Heart right ventricle (tissue), 16 donors: ENCODE results near the gene CPNE5. TPM values are rescaled to one million over a fixed set of nuclear protein-coding genes. Genes with fewer than 3 reads are reported as not detected.

ENCODE experiments used
- ATAC-seq, 8 donors: fragments of 200-7000 bp; cut with Tn5 transposase; one replicate each; pipeline ENCODE4 v1.9.1; 2020; ENCODE audit warnings: mild to moderate bottlenecking in 8 of 8, moderate library complexity in 8 of 8, moderate number of reproducible peaks in 1 of 8
- DNase-seq, 2 donors: peaks; one replicate each; pipeline ENCODE4 v3.0.0-alpha.2; 2020
- H3K27ac ChIP-seq, 10 donors: fragments of 200-600 bp; sonication (generic) in 2 of 10; one replicate each; pipeline versions ENCODE4 v1.5.0 to v1.8.0; 2020 to 2022; ENCODE audit warnings: mild to moderate bottlenecking in 3 of 10
- H3K27me3 ChIP-seq, 7 donors: fragments of 200-600 bp; one replicate each; pipeline ENCODE4 v1.8.0; 2021 to 2022; ENCODE audit warnings: mild to moderate bottlenecking in 2 of 7
- H3K36me3 ChIP-seq, 9 donors: fragments of 200-600 bp; sonication (generic) in 1 of 9; one replicate each; pipeline versions ENCODE4 v1.5.0 to v1.8.0; 2020 to 2022; ENCODE audit warnings: mild to moderate bottlenecking in 2 of 9
- H3K4me1 ChIP-seq, 9 donors: fragments of 200-600 bp; sonication (generic) in 1 of 9; one replicate each; pipeline versions ENCODE4 v1.5.0 to v1.8.0; 2020 to 2022; ENCODE audit warnings: mild to moderate bottlenecking in 4 of 9
- H3K4me3 ChIP-seq, 10 donors: fragments of 200-600 bp; sonication (generic) in 2 of 10; one replicate each; pipeline versions ENCODE4 v1.5.0 to v1.8.0; 2020 to 2022; ENCODE audit warnings: mild to moderate bottlenecking in 7 of 10, moderate library complexity in 2 of 10
- H3K9me3 ChIP-seq, 11 donors: fragments of 200-600 bp in 10 of 11; sonication (generic) in 2 of 11; one replicate each; pipeline versions ENCODE4 v1.5.0 to v1.8.0; 2013 to 2022; ENCODE audit warnings: mild to moderate bottlenecking in 2 of 11, control low read depth in 1 of 11, moderate library complexity in 1 of 11
- CTCF ChIP-seq, 9 donors: fragments of 200-600 bp; sonication (generic) in 2 of 9; IDR thresholded peaks; one replicate each; pipeline versions ENCODE4 v1.5.0 to v1.8.0; 2021 to 2022; ENCODE audit warnings: antibody characterized with exemption in 9 of 9, mild to moderate bottlenecking in 5 of 9, moderate library complexity in 1 of 9
- WGBS, 2 donors: extraction: QIAGEN DNeasy Blood & Tissue Kit; methylation state at CpG; one replicate each; pipeline ENCODE4 v1.1.7; 2013; ENCODE audit warnings: inconsistent platforms in 1 of 2; 5-methylcytosine and 5-hydroxymethylcytosine counted together
- intact Hi-C, 10 donors: fragments of 100-400 bp; cut with DNase I; formaldehyde crosslinking; loops; one replicate each; pipeline versions ENCODE4 v1.11.1 to v1.14.2; 2022
- polyA plus RNA-seq, 2 donors: library from polyadenylated mRNA; stranded (reverse); fragments of 200-250 nt; gene quantifications; one replicate each; pipeline ENCODE4 v1.2.3, GENCODE V29; 2013
- total RNA-seq, 10 donors: library from RNA; stranded (reverse); fragmentation: NEBNext Ultra II Directional in 3 of 10; extraction: Animal tissue kit (Norgen Biotek cat#: 25700) in 3 of 10; gene quantifications; one replicate each; pipeline versions ENCODE4 v1.2.1 to v1.2.4, GENCODE V29; 2021 to 2023
- donor health status: Arrhythmogenic right ventricular cardiomyopathy.
- donor health status: ischemic (EF 13 %, LVEDD 7.1; RV severe dilation, severe dysfunction).
- donor health status: healthy with polysubstance abuse.
- donor health status: DM: no; HTN: yes; CAD: no.
- donor health status: DM: no; HTN: no; CAD: no.
- donor health status: ischemic (EF 25% LVEDD 6.9; RV normal size, moderate dysfunction).
- donor health status: ischemic (EF 25% LVEDD 5.7; RV mildly dilated, moderate dysfunction).
- donor health status: healthy.
- donor health status: DM: yes; HTN: yes; CAD: no.
- donor health status: Ischemic cardiomyopathy.
- donor health status: ischemic (EF 35%, LVEDD 5.7; RV mildly dilated, moderate dysfunction).
- donor health status: nonischemic (EF 11% LVEDD 7.7; RV severe dilation, severe dysfunction).
- donor health status: DM: yes; HTN: yes; CAD: no.
- donor health status: PGD.
- donor health status: ischemic (EF 29% LVEDD 5.4; RV normal size, mild dysfunction).
- donor health status: nonischemic (EF 23%, LVEDD 6.1; RV moderate dilation, normal function).

The CPNE5 gene
- total and polyA plus RNA-seq, 12 donors, result 2.8 to 98.2 (median 24.4) TPM

- no peaks in the 10 kb centered on the region for H3K9me3 ChIP-seq
- no peak for TF ChIP-seq CTCF (IDR thresholded peaks at IDR 0.05)
- H3K4me1 ChIP-seq, result peaks cover 25 to 65% (median 60%) of the 10 kb centered on the region in 9 donors
- intact Hi-C loops, result no loop called here
- peak overlapping the region in 8 of 10 donors; percentile 60 to 91 (median 86) for H3K27ac ChIP-seq
- no peak for DNase-seq
- WGBS, 2 donors, result 84 to 86% methylated on average over 14 of the region's 14 CpGs
- H3K4me3 ChIP-seq, result no peak overlapping the region
- no peaks in the 10 kb centered on the region for H3K36me3 ChIP-seq
- H3K27me3 ChIP-seq, result no peaks in the 10 kb centered on the region
- ATAC-seq, result peak in 1 of 8 donors; percentile 22
These were observed 17.5 kb downstream of the CPNE5 start for GRCh38 chr6:36821581-36822335.

GRCh38 chr6:36820700-36821580 lies 18.3 kb downstream of the CPNE5 start:
- TF ChIP-seq CTCF (IDR thresholded peaks at IDR 0.05), result no peak
- Histone ChIP-seq H3K4me1 (peaks cover 19 to 56% (median 52%) of the 10 kb centered on the region in 9 donors), H3K27ac (peak overlapping the region in 6 of 10 donors; percentile 80 to 91 (median 90)), H3K4me3 (no peak overlapping the region), H3K9me3 (no peaks in the 10 kb centered on the region), H3K36me3 (no peaks in the 10 kb centered on the region), H3K27me3 (no peaks in the 10 kb centered on the region)
- ATAC-seq (peak in 5 of 8 donors; percentile 39 to 81 (median 51)), DNase-seq (peak in 1 of 2 donors; percentile 66)
- intact Hi-C loops, result no loop called here
- WGBS, 2 donors, result 69 to 70% methylated on average over 12 of the region's 12 CpGs

GRCh38 chr6:36818756-36819155 lies 20.5 kb downstream of the CPNE5 start:
- intact Hi-C loops, result no loop called here
- 92 to 93% methylated on average over 4 of the region's 4 CpGs for WGBS, 2 donors
- TF ChIP-seq CTCF (IDR thresholded peaks at IDR 0.05), result no peak

GRCh38 chr6:36817847-36818246 lies 21.4 kb downstream of the CPNE5 start:
- ATAC-seq (no peak), DNase-seq (no peak)
- H3K36me3 ChIP-seq, result no peaks in the 10 kb centered on the region
- peaks cover 0 to 26% (median 22%) of the 10 kb centered on the region in 9 donors for H3K4me1 ChIP-seq
- TF ChIP-seq CTCF (IDR thresholded peaks at IDR 0.05), result no peak
- WGBS, 2 donors, result 96 to 98% methylated on average over 3 of the region's 3 CpGs
- no peak overlapping the region for H3K27ac ChIP-seq
- no peak overlapping the region for H3K4me3 ChIP-seq
- no peaks in the 10 kb centered on the region for H3K27me3 ChIP-seq
- intact Hi-C loops, result no loop called here
- H3K9me3 ChIP-seq, result no peaks in the 10 kb centered on the region

More at GRCh38 chr6:36818756-36819155, 20.5 kb downstream of the CPNE5 start:
- DNase-seq, result no peak
- Histone ChIP-seq H3K9me3 (no peaks in the 10 kb centered on the region), H3K4me3 (no peak overlapping the region), H3K4me1 (peaks cover 5 to 35% (median 30%) of the 10 kb centered on the region in 9 donors), H3K36me3 (no peaks in the 10 kb centered on the region), H3K27ac (no peak overlapping the region), H3K27me3 (no peaks in the 10 kb centered on the region)
- no peak for ATAC-seq
